Neutrophil (primary cell): ENCODE results near the gene OOSP4A.

Source experiments
- H3K27ac ChIP-seq: fragments of 200-600 bp; sonication (generic); 2 replicates; pipeline ENCODE4 v1.5.1; 2016; ENCODE audit warnings: mild to moderate bottlenecking, moderate library complexity
- H3K27me3 ChIP-seq: fragments of 200-600 bp; sonication (generic); 2 replicates; pipeline ENCODE4 v1.6.0; 2016; ENCODE audit warnings: mild to moderate bottlenecking
- H3K36me3 ChIP-seq: fragments of 200-600 bp; sonication (generic); 2 replicates; pipeline ENCODE4 v1.5.1; 2017
- H3K4me1 ChIP-seq, 2 experiments: fragments of 200-600 bp in 1 of 2; sonication (generic) in 1 of 2; 1 replicate in 1 of 2; 2 replicates in 1 of 2; pipeline versions ENCODE4 v1.5.1 to v1.6.1; 2013 to 2016; ENCODE audit warnings: low read depth in 1 of 2, low read length in 1 of 2, mild to moderate bottlenecking in 1 of 2, moderate library complexity in 1 of 2; ENCODE audit not compliant: control insufficient read depth in 1 of 2, insufficient read depth in 1 of 2
- H3K4me3 ChIP-seq, 2 experiments: fragments of 200-600 bp in 1 of 2; sonication (generic) in 1 of 2; 1 replicate in 1 of 2; 2 replicates in 1 of 2; pipeline ENCODE4 v1.5.1; 2013 to 2016; ENCODE audit warnings: low read depth in 1 of 2, low read length in 1 of 2, mild to moderate bottlenecking in 1 of 2, moderate library complexity in 1 of 2
- H3K9me3 ChIP-seq: fragments of 200-600 bp; sonication (generic); 2 replicates; pipeline ENCODE4 v1.5.1; 2016
- CTCF ChIP-seq: fragments of 200-600 bp; sonication (generic); IDR thresholded peaks from 2 replicates; pipeline ENCODE4 v1.5.1; 2016; ENCODE audit warnings: antibody characterized with exemption

The OOSP4A gene

GRCh38 chr11:59963733-59964132 is at the start of gene OOSP4A:
TSS of gene OOSP4A (plus strand) at chr11:59964033. CDS start at chr11:59964033, 0 bp downstream.
- no peak for TF ChIP-seq CTCF
- Histone ChIP-seq H3K4me1 (no peaks in the 10 kb centered on the region), H3K36me3 (no peaks in the 10 kb centered on the region), H3K27me3 (no peaks in the 10 kb centered on the region), H3K27ac (no peak within 1 kb of the TSS), H3K4me3 (no peak within 1 kb of the TSS), H3K9me3 (no peaks in the 10 kb centered on the region)

- TF ChIP-seq CTCF = no peak
- Histone ChIP-seq H3K4me1 (peaks cover 5 to 7% of the 10 kb centered on the region in 2 experiments), H3K27me3 (no peaks in the 10 kb centered on the region), H3K27ac (no peak overlapping the region), H3K4me3 (no peak overlapping the region), H3K36me3 (no peaks in the 10 kb centered on the region), H3K9me3 (peaks cover 23% of the 10 kb centered on the region)
Measured at GRCh38 chr11:59918480-59918879, 45.4 kb upstream of the OOSP4A start.

- H3K9me3 ChIP-seq = peaks cover 29% of the 10 kb centered on the region
- H3K4me3 ChIP-seq = no peak overlapping the region
- no peaks in the 10 kb centered on the region for H3K27me3 ChIP-seq
- peaks cover 5 to 7% of the 10 kb centered on the region in 2 experiments for H3K4me1 ChIP-seq
- H3K27ac ChIP-seq = no peak overlapping the region
- peak; percentile 52 for TF ChIP-seq CTCF
- H3K36me3 ChIP-seq = no peaks in the 10 kb centered on the region
Measured at GRCh38 chr11:59918987-59919589, 44.7 kb upstream of the OOSP4A start.

- Histone ChIP-seq H3K4me1 (no peaks in the 10 kb centered on the region), H3K4me3 (no peak overlapping the region), H3K9me3 (peaks cover 56% of the 10 kb centered on the region), H3K36me3 (no peaks in the 10 kb centered on the region), H3K27ac (no peak overlapping the region), H3K27me3 (no peaks in the 10 kb centered on the region)
- TF ChIP-seq CTCF = no peak
Measured at GRCh38 chr11:59923813-59924212, 40.0 kb upstream of the OOSP4A start.

GRCh38 chr11:59931688-59932087 is 32.1 kb upstream of the OOSP4A start:
- no peaks in the 10 kb centered on the region for H3K36me3 ChIP-seq
- peaks cover 24% of the 10 kb centered on the region for H3K9me3 ChIP-seq
- H3K4me1 ChIP-seq = no peaks in the 10 kb centered on the region
- H3K27me3 ChIP-seq = no peaks in the 10 kb centered on the region
- TF ChIP-seq CTCF = no peak
- H3K27ac ChIP-seq = no peak overlapping the region
- H3K4me3 ChIP-seq = no peak overlapping the region
